ENCODE data around the gene ST7.

GRCh38 chr7:117208257-117208656 is 255.0 kb downstream of the ST7 start:
- TF ChIP-seq CTCF (IDR thresholded peaks at IDR 0.05; ENCODE audit: insufficient read depth, low read depth, low read length) (no peak), EZH2 (IDR thresholded peaks at IDR 0.05; ENCODE audit: insufficient read depth, low read length) (no peak)
